H1 (cell line): ENCODE measurements around the gene RTN4RL1. TPM values are rescaled to one million over a fixed set of nuclear protein-coding genes. Genes with fewer than 3 reads are reported as not detected.

Experiments used
- CTCF ChIA-PET: fragments of 300-600 bp; sonication (Branson Sonifier 250); formaldehyde crosslinking; loops from one replicate; lab custom pipeline; 2021; ENCODE audit not compliant: partially characterized antibody; lab: Charles Lee
- POLR2A ChIA-PET: fragments of 300-600 bp; sonication (Branson Sonifier 250); formaldehyde crosslinking; loops from one replicate; lab custom pipeline; 2021; ENCODE audit warnings: inconsistent platforms; ENCODE audit not compliant: partially characterized antibody; lab: Charles Lee
- DNase-seq, 2 experiments: peaks; one replicate each; pipeline versions ENCODE4 v3.0.0 to v3.0.0-alpha.2; 2010 to 2022; ENCODE audit warnings: low spot score in 2 of 2, low read depth in 1 of 2, mixed read lengths in 1 of 2
- FAIRE-seq: peaks from 2 replicates; lab custom pipeline; 2011; peaks lifted over from hg19 to GRCh38; lab: Jason Lieb, UNC
- H2AFZ ChIP-seq: 2 replicates; pipeline ENCODE4 v1.8.1; 2012; ENCODE audit warnings: low read length, inconsistent platforms
- H2AK5ac ChIP-seq: 2 replicates; pipeline ENCODE4 v1.6.1; 2013; ENCODE audit warnings: low read depth, low read length
- H2BK120ac ChIP-seq: replicated peaks from 2 replicates; pipeline ENCODE3; 2013; ENCODE audit warnings: low read depth, low read length, inconsistent platforms
- H2BK12ac ChIP-seq: 2 replicates; pipeline ENCODE4 v1.6.1; 2013; ENCODE audit warnings: low read depth, low read length
- H2BK15ac ChIP-seq: 2 replicates; pipeline ENCODE4 v1.6.1; 2013; ENCODE audit warnings: low read length
- H2BK20ac ChIP-seq: 2 replicates; pipeline ENCODE4 v1.6.1; 2013; ENCODE audit warnings: low read length
- H2BK5ac ChIP-seq: 2 replicates; pipeline ENCODE4 v1.6.1; 2013; ENCODE audit warnings: low read depth, low read length
- H3K14ac ChIP-seq: 2 replicates; pipeline ENCODE4 v1.6.1; 2013; ENCODE audit warnings: inconsistent platforms; ENCODE audit not compliant: insufficient read length
- H3K18ac ChIP-seq: 2 replicates; pipeline ENCODE4 v1.6.1; 2013; ENCODE audit warnings: low read length; ENCODE audit errors: extremely low read depth
- H3K23ac ChIP-seq: 2 replicates; pipeline ENCODE4 v1.6.1; 2013; ENCODE audit warnings: inconsistent platforms; ENCODE audit not compliant: insufficient read length
- H3K23me2 ChIP-seq: 2 replicates; pipeline ENCODE4 v1.6.1; 2013; ENCODE audit warnings: low read depth, low read length
- H3K27ac ChIP-seq: 2 replicates; pipeline ENCODE4 v1.6.1; 2011; ENCODE audit warnings: low read depth, low read length, inconsistent platforms
- H3K27me3 ChIP-seq, 4 experiments: replicated peaks in 1 of 4; 1 replicate in 1 of 4; 2 replicates in 3 of 4; pipeline versions ENCODE4 v1.6.1 to v1.8.1; 2011 to 2013; ENCODE audit warnings: low read length in 3 of 4, mild to moderate bottlenecking in 3 of 4, inconsistent platforms in 2 of 4, mixed read lengths in 2 of 4, moderate library complexity in 1 of 4; ENCODE audit not compliant: control insufficient read depth in 3 of 4, insufficient read depth in 3 of 4; ENCODE audit errors: extremely low read depth in 1 of 4
- H3K36me3 ChIP-seq, 4 experiments: 2 replicates each; pipeline versions ENCODE4 v1.6.1 to v1.8.1; 2011 to 2013; ENCODE audit warnings: mild to moderate bottlenecking in 4 of 4, low read length in 3 of 4, moderate library complexity in 2 of 4, control low read depth in 1 of 4, inconsistent platforms in 1 of 4; ENCODE audit not compliant: insufficient read depth in 4 of 4, control insufficient read depth in 2 of 4
- H3K4ac ChIP-seq: replicated peaks from 2 replicates; pipeline ENCODE3; 2013; ENCODE audit warnings: low read length, low read depth, mixed read lengths, inconsistent platforms; ENCODE audit not compliant: insufficient read length
- H3K4me1 ChIP-seq, 4 experiments: replicated peaks in 1 of 4; 1 replicate in 1 of 4; 2 replicates in 3 of 4; pipeline versions ENCODE4 v1.6.1 to v1.8.1; 2011 to 2013; ENCODE audit warnings: low read length in 3 of 4, inconsistent platforms in 2 of 4, mixed read lengths in 1 of 4; ENCODE audit not compliant: insufficient read depth in 4 of 4, control insufficient read depth in 3 of 4
- H3K4me2 ChIP-seq, 2 experiments: 2 replicates each; pipeline versions ENCODE4 v1.6.1 to v1.8.1; 2011 to 2013; ENCODE audit warnings: low read depth in 2 of 2, low read length in 2 of 2, control low read depth in 1 of 2, inconsistent platforms in 1 of 2, mild to moderate bottlenecking in 1 of 2; ENCODE audit not compliant: insufficient read depth in 1 of 2
- H3K4me3 ChIP-seq, 4 experiments: fragments of 200-600, 300-600 bp in 1 of 4; sonication (generic), shearing (Covaris generic), sonication (Bioruptor Twin) in 1 of 4; 2 replicates each; pipeline versions ENCODE4 v1.5.1 to v1.8.1; 2011 to 2016; ENCODE audit warnings: low read length in 4 of 4, low read depth in 3 of 4, control low read depth in 2 of 4, inconsistent platforms in 2 of 4, mild to moderate bottlenecking in 2 of 4, mixed read lengths in 1 of 4, moderate library complexity in 1 of 4; ENCODE audit not compliant: insufficient read depth in 2 of 4; ENCODE audit errors: extremely low read depth in 1 of 4
- H3K56ac ChIP-seq: replicated peaks from 2 replicates; pipeline ENCODE3; 2013; ENCODE audit warnings: low read depth, mild to moderate bottlenecking, mixed read lengths, low read length, inconsistent platforms; ENCODE audit not compliant: insufficient read length
- H3K79me1 ChIP-seq: 2 replicates; pipeline ENCODE4 v1.6.1; 2013; ENCODE audit warnings: low read depth, low read length, control low read depth
- H3K79me2 ChIP-seq, 2 experiments: 2 replicates each; pipeline versions ENCODE4 v1.6.1 to v1.8.1; 2012 to 2013; ENCODE audit warnings: low read length in 2 of 2, mild to moderate bottlenecking in 2 of 2, inconsistent platforms in 1 of 2; ENCODE audit not compliant: insufficient read depth in 2 of 2, control insufficient read depth in 1 of 2
- H3K9ac ChIP-seq, 4 experiments: replicated peaks in 1 of 4; 1 replicate in 1 of 4; 2 replicates in 3 of 4; pipeline versions ENCODE4 v1.6.1 to v1.8.1; 2011 to 2013; ENCODE audit warnings: low read depth in 3 of 4, low read length in 3 of 4, control low read depth in 2 of 4, mild to moderate bottlenecking in 2 of 4, moderate library complexity in 2 of 4, inconsistent platforms in 1 of 4; ENCODE audit errors: extremely low read depth in 1 of 4
- H3K9me3 ChIP-seq, 2 experiments: 2 replicates each; pipeline versions ENCODE4 v1.6.1 to v1.8.1; 2012 to 2013; ENCODE audit warnings: mild to moderate bottlenecking in 2 of 2, moderate library complexity in 2 of 2, control low read depth in 1 of 2, inconsistent platforms in 1 of 2, low read depth in 1 of 2, low read length in 1 of 2, mixed read lengths in 1 of 2; ENCODE audit not compliant: insufficient read depth in 2 of 2
- H4K20me1 ChIP-seq, 2 experiments: replicated peaks in 1 of 2; 2 replicates each; pipeline versions ENCODE3 to v1.8.1; 2011 to 2013; ENCODE audit warnings: inconsistent platforms in 2 of 2, low read length in 2 of 2, mild to moderate bottlenecking in 1 of 2; ENCODE audit not compliant: insufficient read depth in 2 of 2, control insufficient read depth in 1 of 2
- H4K5ac ChIP-seq: 2 replicates; pipeline ENCODE4 v1.6.1; 2013; ENCODE audit warnings: low read length, low read depth, mixed read lengths, inconsistent platforms; ENCODE audit not compliant: insufficient read length
- H4K8ac ChIP-seq: 2 replicates; pipeline ENCODE4 v1.8.0; 2013; ENCODE audit warnings: mild to moderate bottlenecking, moderate library complexity, low read length, inconsistent platforms; ENCODE audit not compliant: insufficient read depth; ENCODE audit errors: extremely low read depth
- H4K91ac ChIP-seq: replicated peaks from 2 replicates; pipeline ENCODE3; 2013; ENCODE audit warnings: low read length, mixed read lengths, inconsistent platforms; ENCODE audit not compliant: insufficient read length
- ASH2L ChIP-seq: fragments of 200-600, 300-600 bp; sonication (generic); IDR thresholded peaks from one replicate; pipeline ENCODE4 v1.7.1; 2017; ENCODE audit warnings: low read length
- BRCA1 ChIP-seq: IDR thresholded peaks from 2 replicates; pipeline ENCODE4 v1.6.1; 2012; ENCODE audit warnings: low read depth, low read length, improper control_type of control experiment
- CBX8 ChIP-seq: fragments of 300-800, 300-1000 bp; sonication (generic); IDR thresholded peaks from 2 replicates; pipeline ENCODE4 v1.7.1; 2016; ENCODE audit warnings: low read depth, low read length, borderline replicate concordance
- HDAC6 ChIP-seq: IDR thresholded peaks from one replicate; pipeline ENCODE4 v1.7.1; 2012; ENCODE audit warnings: low read depth, mild to moderate bottlenecking, inconsistent platforms, low read length, moderate library complexity
- RAD21 ChIP-seq, 2 experiments: IDR thresholded peaks in 1 of 2; conservative IDR thresholded peaks in 1 of 2; 2 replicates each; pipeline ENCODE4 v1.6.1; 2011; ENCODE audit warnings: low read depth in 2 of 2, low read length in 2 of 2, improper control_type of control experiment in 1 of 2, inconsistent platforms in 1 of 2, mild to moderate bottlenecking in 1 of 2, moderate library complexity in 1 of 2
- RFX5 ChIP-seq: IDR thresholded peaks from 2 replicates; pipeline ENCODE4 v1.6.1; 2011; ENCODE audit warnings: low read depth, low read length, improper control_type of control experiment, borderline replicate concordance
- SIRT6 ChIP-seq: IDR thresholded peaks from one replicate; pipeline ENCODE4 v1.7.1; 2012; ENCODE audit warnings: low read length, inconsistent platforms
- TBP ChIP-seq: IDR thresholded peaks from 2 replicates; pipeline ENCODE4 v1.6.1; 2011; ENCODE audit warnings: low read depth, low read length, improper control_type of control experiment
- WGBS, 2 experiments: shearing (Covaris generic) in 1 of 2; methylation state at CpG; one replicate each; pipeline versions ENCODE4 v1.1.6 to v1.1.7; 2013 to 2015; ENCODE audit warnings: low lambda C conversion rate in 2 of 2, mixed read lengths in 2 of 2, inconsistent platforms in 1 of 2, low coverage in 1 of 2, missing lambda C conversion rate in 1 of 2; ENCODE audit not compliant: insufficient replicate concordance in 2 of 2, insufficient coverage in 1 of 2, insufficient read length in 1 of 2; ENCODE audit errors: extremely low coverage in 1 of 2, missing lambda C conversion rate in 1 of 2; 5-methylcytosine and 5-hydroxymethylcytosine counted together
- polyA plus RNA-seq, 7 experiments: library from polyadenylated mRNA; depleted of rRNA in 3 of 7; stranded (reverse) in 5 of 7; unstranded in 2 of 7; fragments of >200 nt in 5 of 7; fragments of 200-250 nt in 2 of 7; gene quantifications; 1 replicate in 5 of 7; 2 replicates in 1 of 7; 4 replicates in 1 of 7; pipeline versions ENCODE4 v1.2.1 to v1.2.3, GENCODE V29; 2011 to 2013; ENCODE audit warnings: missing spikeins in 2 of 7, mixed read lengths in 2 of 7
- total RNA-seq: library from RNA; stranded (reverse); fragmentation: NEBNext Ultra II Directional; extraction: Animal tissue kit (Norgen Biotek cat#: 25700); gene quantifications from 2 replicates; pipeline ENCODE4 v1.2.1, GENCODE V29; 2021
- TF ChIP-seq, protein P1 (sequence below): IDR thresholded peaks from 2 replicates; pipeline ENCODE4 v1.6.1; 2011; ENCODE audit warnings: low read length, improper control_type of control experiment
- TF ChIP-seq, protein P2 (sequence below), 3 experiments: IDR thresholded peaks; 1 replicate in 2 of 3; 2 replicates in 1 of 3; pipeline versions ENCODE4 v1.5.1 to v1.6.1; 2011; ENCODE audit warnings: low read length in 3 of 3, mild to moderate bottlenecking in 3 of 3, inconsistent platforms in 2 of 3, low read depth in 1 of 3, moderate library complexity in 1 of 3; ENCODE audit not compliant: insufficient read depth in 1 of 3; ENCODE audit errors: control extremely low read depth in 1 of 3

RTN4RL1 gene
- total and polyA plus RNA-seq, 2 of the 8 experiments (the other 6 are each of a cell fraction or from before 2014, with no cell fraction given), result 0.09 TPM; not detected in 1

DNA sequence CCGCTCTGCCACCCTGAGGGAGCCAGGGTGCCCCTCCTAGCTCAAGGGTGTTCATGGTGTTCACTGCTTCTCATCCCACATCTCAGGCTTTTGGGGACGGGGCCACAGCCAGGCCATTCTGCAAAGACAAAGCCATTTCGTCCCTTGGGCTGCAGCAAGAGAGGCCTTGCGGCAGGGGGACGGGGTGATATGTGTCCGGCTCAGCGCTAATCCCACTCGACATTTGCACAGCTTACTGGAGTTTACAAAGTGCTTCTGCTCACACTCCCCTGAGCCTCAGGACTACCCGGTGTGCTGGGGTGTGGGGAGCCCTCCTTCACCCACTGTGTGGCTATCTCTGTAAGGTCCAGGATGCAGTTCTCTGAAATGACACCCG lies 84.3 kb downstream of the RTN4RL1 start:
- ChIA-PET CTCF (interaction anchor here (0.9 to 2.0 kb wide), 4 partner anchors 9 to 91 kb away, joined by 3 to 5 read pairs (median 4); no protein-coding TSS in a partner anchor), POLR2A (interaction anchor here (1.2 kb wide), 1 partner anchor 9 kb away, joined by 3 read pairs; no protein-coding TSS in a partner anchor)
- no peak overlapping the region for H3K18ac ChIP-seq
- no peak overlapping the region for H3K27ac ChIP-seq
- no peaks in the 10 kb centered on the region; a peak in 1 of 7 replicates for H3K27me3 ChIP-seq
- H2AK5ac ChIP-seq, result no peak overlapping the region
- H3K4ac ChIP-seq, result no peak overlapping the region
- H2AFZ ChIP-seq, result no peak overlapping the region
- peaks cover 0 to 1% of the 10 kb centered on the region in 2 experiments for H4K20me1 ChIP-seq
- DNase-seq, result no peak
- H4K91ac ChIP-seq, result no peak overlapping the region
- H3K4me3 ChIP-seq, result no peak overlapping the region
- H3K14ac ChIP-seq, result no peak overlapping the region
- 86% methylated on average over 10 of the region's 10 CpGs; no CpG with 5 or more reads in 1 of the 2 experiments for WGBS, 2 experiments
- no peak overlapping the region; the same call in 1 of the 2 replicates for H4K8ac ChIP-seq
- no peaks in the 10 kb centered on the region for H3K79me1 ChIP-seq
- no peak overlapping the region for H2BK120ac ChIP-seq
- H2BK15ac ChIP-seq, result no peak overlapping the region; the same call in 1 of the 2 replicates
- no peaks in the 10 kb centered on the region for H3K9me3 ChIP-seq
- no peak overlapping the region for H3K56ac ChIP-seq
- no peaks in the 10 kb centered on the region for H3K4me1 ChIP-seq
- H3K36me3 ChIP-seq, result no peaks in the 10 kb centered on the region
- no peak overlapping the region for H4K5ac ChIP-seq
- H3K23me2 ChIP-seq, result no peaks in the 10 kb centered on the region
- no peak overlapping the region for H2BK12ac ChIP-seq
- no peak overlapping the region for H2BK5ac ChIP-seq
- no peaks in the 10 kb centered on the region for H3K79me2 ChIP-seq
- no peak overlapping the region for H3K4me2 ChIP-seq
- no peak overlapping the region for H3K23ac ChIP-seq
- no peak for FAIRE-seq
- H3K9ac ChIP-seq, result no peak overlapping the region
- H2BK20ac ChIP-seq, result no peak overlapping the region
- TF ChIP-seq, protein P1, sequence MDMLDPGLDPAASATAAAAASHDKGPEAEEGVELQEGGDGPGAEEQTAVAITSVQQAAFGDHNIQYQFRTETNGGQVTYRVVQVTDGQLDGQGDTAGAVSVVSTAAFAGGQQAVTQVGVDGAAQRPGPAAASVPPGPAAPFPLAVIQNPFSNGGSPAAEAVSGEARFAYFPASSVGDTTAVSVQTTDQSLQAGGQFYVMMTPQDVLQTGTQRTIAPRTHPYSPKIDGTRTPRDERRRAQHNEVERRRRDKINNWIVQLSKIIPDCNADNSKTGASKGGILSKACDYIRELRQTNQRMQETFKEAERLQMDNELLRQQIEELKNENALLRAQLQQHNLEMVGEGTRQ, result no peak
- TF ChIP-seq HDAC6 (no peak), ASH2L (no peak), RAD21 (IDR thresholded peaks at IDR 0.05 in 1 of 2, conservative IDR thresholded peaks at IDR 0.05 in 1 of 2; ENCODE audit: low read depth in 2 of 2, low read length in 2 of 2) (no peak), RFX5 (no peak), TBP (no peak), CBX8 (no peak), SIRT6 (no peak), BRCA1 (no peak)
- TF ChIP-seq, protein P2, sequence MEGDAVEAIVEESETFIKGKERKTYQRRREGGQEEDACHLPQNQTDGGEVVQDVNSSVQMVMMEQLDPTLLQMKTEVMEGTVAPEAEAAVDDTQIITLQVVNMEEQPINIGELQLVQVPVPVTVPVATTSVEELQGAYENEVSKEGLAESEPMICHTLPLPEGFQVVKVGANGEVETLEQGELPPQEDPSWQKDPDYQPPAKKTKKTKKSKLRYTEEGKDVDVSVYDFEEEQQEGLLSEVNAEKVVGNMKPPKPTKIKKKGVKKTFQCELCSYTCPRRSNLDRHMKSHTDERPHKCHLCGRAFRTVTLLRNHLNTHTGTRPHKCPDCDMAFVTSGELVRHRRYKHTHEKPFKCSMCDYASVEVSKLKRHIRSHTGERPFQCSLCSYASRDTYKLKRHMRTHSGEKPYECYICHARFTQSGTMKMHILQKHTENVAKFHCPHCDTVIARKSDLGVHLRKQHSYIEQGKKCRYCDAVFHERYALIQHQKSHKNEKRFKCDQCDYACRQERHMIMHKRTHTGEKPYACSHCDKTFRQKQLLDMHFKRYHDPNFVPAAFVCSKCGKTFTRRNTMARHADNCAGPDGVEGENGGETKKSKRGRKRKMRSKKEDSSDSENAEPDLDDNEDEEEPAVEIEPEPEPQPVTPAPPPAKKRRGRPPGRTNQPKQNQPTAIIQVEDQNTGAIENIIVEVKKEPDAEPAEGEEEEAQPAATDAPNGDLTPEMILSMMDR (IDR thresholded peaks at IDR 0.05; ENCODE audit: control extremely low read depth in 1 of 3, insufficient read depth in 1 of 3, low read depth in 1 of 3, low read length in 3 of 3), result no peak
